ENCODE data around the gene NLRP9.

Gene NLRP9

DNA sequence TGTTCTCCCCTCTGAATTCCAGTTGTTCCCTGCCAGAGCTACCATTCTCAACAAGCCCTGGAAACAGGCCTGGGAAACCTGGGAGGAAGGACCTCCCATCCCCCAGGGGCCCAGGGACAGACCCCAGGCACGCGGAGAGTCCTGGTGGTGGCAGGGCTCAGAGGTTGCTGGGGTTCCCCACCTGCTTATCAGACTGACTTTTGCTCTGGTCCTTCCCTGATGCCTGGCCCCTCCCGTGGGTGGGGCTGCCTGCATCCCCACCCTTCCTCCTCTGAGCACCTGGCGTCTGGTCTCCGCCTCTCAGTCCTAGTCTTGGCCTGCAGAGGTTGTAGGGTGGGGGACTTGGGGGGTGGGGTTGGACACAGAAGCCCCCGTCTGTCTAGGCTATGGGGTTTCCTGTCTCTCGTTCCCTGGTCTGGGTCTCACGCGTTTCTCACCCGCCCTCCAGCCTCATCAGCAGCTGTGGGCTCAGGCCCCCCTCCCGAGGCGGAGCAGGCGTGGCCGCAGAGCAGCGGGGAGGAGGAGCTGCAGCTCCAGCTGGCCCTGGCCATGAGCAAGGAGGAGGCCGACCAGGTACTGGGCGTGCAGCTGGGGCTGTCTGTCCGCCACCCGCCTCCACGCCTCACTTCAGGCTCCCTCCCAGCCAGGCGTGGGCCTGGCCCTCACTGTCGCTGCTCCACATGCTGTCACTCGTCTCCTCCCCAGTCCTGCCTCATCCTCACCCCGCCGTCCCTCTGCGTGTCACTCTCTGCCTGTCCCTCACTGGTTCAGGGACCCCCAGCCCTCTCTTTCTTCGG is 49.6 kb downstream of the NLRP9 start:
- no peak for DNase-seq (ENCODE audit: low read depth in 2 of 2)

DNA sequence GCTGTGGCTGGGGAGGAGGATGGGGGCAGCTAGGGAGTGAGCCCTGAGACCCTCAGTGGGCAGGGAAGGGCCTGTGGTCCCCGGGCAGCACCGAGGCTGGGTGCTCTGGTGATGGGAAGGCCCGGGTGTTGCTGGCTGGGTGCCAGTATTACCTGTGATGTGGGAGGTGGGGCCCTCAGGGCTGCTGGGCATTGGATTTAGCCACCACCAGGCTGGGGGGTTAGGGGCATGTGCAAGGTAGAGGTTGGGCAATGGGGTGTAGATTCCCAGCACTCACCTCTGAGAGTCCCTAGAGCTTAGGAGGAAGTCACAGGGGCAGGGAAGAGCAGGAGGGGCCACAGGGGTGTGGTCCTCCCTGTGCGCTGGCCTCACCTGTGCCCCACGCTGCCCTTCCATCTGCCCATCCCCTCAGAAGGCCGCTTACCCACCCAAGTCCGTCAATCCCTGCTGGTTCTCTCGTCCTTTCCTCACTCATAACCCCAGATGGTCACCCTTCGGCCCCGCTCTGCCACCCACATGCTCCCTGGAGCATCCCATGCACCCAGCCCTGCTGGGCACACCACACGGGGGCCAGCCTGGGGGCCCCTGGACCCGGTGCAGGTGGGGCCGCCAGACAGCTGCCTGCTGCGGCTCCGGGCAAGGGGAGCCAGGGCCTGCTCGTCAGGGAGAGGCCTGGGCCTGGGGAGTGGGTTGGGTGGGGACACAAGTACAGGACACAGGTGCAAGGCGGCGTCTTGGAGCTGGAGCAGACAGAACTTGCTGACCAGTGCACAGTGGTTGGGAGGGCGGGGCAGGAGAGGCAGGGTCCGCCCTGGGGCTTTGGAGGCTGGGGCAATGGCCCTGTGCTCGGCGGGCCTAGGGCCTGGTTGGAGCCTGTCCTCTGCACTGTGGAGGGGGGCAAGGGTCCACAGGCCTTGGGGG is 50.7 kb downstream of the NLRP9 start:
- no peak for DNase-seq (ENCODE audit: low read depth in 2 of 2)

DNA sequence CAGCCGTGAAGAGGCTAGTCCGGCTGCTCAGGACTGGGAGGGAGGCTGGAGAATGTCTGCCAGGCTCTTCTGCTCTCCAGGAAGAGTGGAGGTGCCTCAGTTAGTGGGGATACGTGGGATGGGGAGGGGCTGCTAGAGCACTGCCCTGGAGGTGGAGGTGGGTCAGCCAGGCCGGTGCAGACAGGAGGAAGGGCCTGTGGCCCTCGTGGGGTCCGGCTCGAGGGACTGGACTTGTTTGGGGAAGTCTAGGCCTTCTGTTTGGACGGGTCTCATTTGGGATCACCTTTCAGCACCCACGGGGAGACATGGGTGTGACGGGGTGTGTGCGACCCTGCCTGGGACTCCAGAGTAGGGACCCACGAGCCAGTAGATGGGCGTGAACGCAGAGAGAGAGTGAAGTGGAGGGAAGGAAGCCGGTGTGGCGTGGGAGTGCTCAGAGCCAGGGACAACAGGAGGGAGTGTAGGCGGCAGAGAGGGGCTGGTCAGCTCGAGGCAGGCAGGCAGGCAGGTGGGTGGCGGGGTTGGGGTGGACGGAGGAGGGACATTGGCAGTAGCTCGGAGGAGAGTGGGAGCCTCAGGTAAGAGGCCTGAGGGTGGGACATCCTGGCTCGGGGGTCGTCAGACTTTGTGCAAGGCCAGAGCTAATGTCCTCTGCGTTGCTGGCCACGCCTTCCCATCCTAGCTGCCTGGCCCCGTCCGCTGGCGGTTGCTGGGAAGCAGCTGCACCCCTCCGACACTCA is 51.7 kb downstream of the NLRP9 start:
- DNase-seq (ENCODE audit: low read depth in 2 of 2): no peak

DNA sequence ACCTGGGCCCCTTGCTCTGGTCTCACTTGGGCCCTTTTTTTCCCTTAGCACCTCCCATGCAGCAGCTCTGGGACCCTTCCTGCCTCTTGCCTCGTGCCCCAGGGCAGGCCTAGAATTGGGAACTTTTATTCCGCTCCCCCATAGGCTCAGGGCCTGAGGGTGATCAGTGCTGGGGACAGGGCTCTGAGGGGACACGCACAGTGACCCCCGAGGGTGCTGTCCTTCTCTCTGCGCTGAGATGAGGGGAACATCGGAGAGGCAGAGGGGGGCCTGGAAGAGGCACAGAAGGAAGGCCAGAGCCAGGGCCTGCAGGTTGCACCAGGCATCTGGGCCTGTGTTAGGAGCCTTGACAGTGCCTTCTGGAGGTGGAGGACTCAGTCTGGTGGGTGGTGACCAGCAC is 52.4 kb downstream of the NLRP9 start:
- no peak for DNase-seq (ENCODE audit: low read depth in 2 of 2)

DNA sequence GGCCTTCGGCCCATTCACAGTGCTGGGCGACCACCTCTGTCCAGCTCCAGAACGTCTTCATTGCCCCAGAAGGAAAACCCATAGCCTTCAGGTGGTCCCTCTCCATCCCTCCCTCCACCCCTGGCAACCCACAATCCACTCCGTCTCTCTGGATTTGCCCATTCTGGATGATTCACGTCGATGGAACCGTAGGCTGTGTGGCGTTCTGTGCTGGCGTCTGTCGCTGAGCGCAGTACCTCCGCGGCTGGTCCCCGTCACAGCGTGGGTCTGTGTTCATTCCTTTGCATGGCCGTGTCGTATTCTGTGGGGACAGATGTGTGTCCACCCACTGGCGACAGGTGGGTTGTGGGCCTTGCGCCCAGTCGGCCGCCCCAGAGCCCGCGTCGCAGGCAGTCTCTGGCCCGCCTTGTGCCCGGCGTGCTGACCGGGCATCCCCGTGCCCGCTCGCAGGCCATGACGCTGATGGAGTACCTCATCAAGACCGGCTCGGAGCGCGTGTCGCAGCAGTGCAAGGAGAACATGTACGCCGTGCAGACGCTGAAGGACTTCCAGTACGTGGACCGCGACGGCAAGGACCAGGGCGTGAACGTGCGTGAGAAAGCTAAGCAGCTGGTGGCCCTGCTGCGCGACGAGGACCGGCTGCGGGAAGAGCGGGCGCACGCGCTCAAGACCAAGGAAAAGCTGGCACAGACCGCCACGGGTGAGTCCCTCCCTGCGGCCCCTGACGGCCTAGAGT is 53.1 kb downstream of the NLRP9 start:
- DNase-seq (ENCODE audit: low read depth in 2 of 2): no peak

DNA sequence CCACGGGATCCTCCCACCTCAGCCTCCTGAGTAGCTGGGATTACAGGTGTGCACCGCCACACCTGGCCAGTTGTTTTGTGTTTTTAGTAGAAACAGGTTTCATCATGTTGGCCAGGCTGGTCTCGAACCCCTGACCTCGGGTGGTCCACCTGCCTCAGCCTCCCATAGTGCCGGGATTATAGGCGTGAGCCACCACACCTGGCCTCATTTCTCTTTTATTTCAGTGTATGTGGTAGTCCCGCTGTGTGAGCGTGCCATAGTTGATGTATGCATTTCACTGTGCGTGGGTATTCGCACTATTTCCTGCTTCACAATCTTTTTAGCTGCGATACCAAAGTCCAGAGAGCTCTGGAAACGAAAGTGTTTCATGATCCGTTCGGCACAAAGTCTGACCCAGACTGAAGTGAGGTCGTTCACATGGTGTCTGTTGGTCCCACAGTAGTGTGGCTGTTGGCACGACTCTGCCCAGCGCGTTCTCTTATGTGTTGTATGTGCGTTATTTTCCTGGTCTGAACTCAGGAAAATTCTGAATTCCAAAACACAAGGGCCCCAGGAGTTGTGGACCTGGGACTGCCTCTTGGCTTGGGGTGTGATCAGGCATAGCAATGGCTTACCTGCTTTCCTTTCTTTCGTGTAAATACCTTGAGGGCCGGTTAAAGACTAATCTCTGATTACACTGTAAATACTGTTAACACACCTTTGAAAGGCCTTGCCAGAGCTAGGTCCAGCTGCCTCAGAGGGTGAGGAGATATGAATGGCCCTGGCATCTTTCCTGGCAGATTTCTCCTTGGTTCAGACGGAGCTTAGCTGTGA is 54.5 kb downstream of the NLRP9 start:
- DNase-seq (ENCODE audit: low read depth in 2 of 2): no peak

DNA sequence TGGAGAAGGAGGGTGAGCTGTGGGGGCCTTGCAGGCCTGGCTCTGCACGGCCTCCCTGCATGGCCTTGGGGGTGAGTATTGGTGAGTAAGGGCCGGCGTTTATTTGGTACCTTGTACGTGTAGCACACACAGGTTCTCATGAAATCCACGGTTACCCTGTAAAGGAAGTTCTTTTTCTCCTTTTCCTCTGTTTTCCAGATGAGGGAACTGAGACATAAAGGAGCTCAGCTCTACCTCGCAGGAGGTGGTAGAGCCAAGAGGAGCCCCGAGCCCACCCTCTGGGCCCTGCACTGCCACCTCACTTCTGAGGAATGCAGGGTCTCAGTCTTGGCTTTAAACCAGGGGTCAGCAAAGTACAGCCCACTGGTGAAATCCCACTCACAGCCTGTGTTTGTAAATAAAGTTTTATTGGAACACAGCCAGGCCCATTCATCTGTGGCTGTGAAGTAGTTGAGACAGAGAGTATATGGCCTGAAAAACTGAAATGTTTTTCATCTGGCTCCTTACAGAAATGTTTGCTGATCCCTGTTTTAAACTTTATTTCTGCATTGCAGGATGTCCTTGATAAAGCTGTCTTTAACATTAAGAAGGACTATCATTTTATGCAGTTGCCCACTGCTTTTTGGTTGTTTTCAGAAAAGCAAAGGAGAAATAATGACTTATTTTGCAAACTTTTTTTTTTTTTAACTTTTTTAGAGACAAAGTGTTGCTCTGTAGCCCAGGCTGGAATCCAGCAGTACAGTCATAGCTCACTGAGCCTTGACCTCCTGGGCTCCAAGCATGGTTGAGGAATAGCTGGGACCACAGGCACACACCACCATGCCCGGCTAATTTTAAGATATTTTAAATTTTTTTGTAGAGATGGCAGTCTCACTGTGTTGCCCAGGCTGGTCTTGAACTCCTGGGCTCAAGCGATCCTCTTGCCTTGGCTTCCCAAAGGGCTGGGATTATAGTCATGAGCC is 56.8 kb downstream of the NLRP9 start:
- no peak for DNase-seq (ENCODE audit: low read depth in 2 of 2)

DNA sequence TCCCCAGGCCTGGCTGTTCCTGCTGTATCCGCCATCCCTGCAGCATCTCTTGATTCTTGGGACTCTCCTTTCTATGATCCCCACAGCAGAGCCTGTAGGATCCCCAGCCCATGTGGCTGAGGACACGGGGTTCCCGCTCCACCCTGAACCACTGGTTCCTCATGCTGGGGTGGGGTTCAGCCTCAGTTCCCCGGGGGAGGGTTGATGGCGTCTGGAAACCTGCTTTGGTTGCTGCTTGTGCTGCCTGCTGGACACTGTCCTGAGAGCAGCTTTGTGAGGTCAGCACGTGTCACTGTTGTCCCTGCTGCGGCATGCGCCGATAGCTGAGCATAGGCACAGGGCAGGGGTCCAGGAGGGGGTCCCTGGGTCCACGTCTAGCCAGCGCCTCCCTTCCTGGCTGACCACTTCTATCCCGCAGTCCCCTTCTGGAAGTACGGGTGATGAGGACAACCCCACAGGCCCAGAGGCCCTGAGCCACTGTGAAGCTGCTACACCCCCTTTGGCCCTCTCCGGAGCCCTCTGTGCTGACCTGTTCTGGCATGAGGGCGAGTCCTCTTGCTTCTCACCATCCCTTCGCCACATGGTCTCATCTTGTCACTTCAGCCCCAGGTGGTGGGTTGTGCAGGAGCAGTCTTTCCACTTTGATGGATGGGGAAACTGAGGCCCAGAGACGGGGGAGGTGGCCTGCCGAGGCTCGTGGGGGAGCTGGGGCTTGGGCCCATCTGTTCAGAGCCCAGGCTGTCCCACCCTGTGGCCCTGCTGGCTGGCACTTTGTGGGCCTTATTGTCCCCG is 57.7 kb downstream of the NLRP9 start:
- no peak for DNase-seq (ENCODE audit: low read depth in 2 of 2)

DNA sequence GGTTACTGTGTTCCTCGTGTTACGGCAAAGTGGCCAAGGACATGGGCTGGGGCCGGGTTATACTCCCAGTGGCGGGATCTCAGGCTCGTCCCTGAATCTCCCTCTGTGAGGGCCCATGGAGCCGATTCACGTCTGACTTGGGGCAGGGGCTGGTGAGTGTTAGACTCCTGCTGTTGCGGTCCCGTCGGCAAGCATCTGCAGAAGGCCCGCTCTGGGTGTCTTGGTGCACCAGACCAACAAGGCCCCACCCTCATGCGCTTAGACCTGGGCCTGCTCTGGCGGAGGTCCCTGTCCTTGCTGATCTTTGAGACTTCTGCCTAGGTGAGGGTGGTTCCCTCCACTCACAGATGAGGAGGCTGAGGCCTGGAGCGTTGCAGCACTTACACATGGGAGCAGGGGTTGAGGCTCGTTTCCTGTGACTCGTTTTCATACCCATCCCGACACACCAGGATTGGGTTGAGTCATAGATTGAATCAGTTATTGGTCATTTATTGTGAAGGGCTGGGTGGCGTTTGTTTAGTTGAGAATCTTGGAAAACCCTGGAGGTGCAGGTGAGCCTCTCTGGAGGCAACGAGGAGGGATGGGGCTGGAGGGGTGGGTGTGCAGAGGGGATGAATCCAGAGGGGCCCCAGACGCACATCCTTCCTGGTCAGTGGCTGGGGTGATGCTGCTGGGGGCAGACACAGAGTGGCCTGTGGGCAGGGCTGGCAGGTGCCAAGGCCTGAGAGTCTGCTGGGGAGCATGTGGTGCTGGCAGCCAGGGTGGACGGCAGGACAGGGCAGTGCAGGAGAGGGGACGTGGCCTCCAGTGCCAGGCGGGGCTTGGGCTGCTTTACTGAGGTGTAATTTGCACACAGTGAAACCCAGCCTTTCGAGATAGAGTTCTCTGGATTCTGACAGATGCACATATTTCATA is 58.6 kb downstream of the NLRP9 start:
- no peak for DNase-seq (ENCODE audit: low read depth in 2 of 2)

DNA sequence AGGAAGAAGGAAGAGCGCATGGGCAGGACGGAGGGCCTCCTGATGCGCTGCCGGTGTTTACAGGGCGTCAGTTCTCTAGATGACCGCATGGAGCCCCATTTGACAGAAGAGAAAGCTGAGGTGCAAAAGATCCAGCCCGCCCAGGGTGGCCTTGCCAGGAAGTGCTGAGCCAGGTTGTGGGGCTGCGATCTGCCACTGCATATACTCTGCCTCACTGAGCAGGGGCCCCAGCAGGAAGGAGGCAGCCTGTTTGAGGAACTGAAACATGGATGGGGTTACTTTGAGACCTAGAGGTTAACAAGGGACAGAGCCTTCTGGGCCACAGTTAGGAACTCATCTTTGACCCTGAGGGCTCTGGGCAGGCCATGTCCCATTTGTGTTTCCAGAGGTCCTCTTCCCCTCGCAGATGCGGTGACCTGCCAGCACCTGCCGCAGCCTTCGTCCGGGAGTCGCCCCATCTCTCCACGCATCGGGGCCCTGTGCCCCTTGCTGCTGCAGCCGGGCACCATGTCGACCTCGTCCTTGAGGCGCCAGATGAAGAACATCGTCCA is 60.0 kb downstream of the NLRP9 start:
- no peak for DNase-seq (ENCODE audit: low read depth in 2 of 2)

DNA sequence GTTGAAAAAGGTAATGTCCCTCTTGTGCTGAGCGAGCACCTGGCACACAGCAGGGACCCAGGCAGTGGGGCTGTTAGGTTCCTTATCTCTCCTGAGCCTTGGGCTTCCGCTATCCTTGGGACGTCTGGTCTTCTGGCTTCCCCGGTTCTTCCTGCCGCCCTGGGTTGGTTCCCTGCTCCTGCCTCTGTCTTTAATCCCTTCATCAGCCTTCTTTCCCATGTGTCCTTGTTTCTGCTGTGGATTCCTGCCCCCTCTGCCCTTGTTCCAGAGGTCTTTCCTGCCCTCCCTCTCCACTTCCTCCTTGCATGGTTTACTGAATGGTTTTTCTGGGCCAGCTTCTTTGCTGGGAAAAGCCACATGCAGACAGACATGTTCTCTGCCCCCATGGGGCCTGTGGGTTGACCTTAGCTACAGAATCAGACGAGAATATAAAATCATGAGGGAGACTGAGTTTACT is 60.6 kb downstream of the NLRP9 start:
- DNase-seq (ENCODE audit: low read depth in 2 of 2): no peak

DNA sequence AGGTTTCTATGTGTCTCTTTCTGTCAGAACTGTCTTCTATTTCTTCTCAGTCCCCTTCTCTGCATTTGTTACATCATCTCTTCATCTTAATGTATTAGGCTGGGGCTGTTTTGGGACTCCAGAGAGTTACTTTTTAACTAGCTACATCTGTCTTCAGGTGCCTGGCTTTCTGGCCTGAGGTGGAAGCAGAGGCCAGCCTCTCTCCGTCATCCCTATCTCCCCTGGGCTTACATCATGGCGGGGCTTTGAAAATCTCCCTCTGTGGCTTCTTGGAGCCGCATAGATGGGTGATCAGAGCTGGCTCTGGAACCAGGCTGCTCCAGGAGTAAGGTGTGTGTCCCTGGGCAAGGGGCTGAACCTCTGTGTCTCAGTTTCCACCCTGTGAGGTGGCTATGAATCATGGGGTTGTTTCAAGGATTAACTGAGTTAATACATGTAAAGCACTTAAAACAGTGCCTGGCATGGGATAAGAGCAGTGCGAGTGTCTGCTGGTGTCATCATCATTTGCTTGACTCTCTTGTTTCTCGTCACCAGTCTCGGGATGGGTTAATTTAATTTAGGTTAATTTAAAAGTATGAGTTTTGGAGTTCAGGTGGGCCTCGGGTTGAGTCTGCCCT is 61.2 kb downstream of the NLRP9 start:
- no peak for DNase-seq (ENCODE audit: low read depth in 2 of 2)

DNA sequence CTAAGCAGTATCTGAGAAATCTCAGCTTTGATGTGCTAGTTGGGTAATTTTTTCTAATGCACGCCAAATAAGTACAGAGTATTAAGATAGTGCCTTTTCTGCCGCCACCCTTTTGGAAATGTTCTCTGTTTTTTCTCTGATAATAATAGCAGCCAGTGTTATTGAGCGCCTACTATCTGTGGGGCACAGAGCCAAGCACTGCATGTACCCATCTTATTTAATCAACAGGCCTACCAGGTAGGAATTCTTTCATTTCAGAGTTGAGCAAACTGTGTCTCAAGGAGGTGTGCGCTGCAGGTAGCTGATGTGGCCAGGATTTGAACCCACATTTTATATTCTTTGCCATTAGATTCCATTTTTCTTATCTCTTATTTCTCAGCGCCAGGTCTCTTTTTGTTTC is 61.8 kb downstream of the NLRP9 start:
- no peak for DNase-seq (ENCODE audit: low read depth in 2 of 2)

DNA sequence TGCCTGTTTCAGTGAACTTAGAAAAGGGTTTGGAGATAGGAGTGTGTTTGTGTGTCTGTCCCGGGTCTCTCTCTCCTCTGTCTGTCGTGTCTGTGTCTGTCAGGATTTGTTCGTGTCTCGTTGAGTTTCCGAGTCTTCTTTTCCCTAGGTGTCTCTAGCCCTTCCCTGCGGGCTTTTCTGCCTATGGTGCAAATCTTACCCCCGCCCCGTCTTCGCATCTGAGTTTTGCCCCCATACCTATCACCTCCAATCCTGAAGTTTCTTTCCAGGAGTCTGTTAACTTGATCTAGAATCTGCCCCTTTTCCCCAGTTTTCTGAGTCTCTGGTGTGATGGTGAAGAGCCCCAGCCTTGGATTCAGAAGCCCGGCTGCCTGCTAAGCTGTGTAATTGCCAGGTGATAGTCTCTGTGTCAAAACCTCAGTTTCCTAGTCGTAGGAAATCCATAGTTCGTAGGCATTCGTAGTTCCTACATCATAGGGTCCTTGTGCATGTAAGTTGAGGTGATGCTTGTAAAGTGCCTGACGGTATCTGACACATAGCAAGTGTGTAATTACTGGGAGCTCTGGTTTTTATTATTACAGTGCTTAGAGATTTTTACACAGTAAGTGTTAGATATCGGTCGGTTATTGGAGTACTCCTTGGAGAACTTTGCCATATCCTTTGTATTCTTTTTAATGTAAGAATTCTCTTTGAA is 62.4 kb downstream of the NLRP9 start:
- no peak for DNase-seq (ENCODE audit: low read depth in 2 of 2)

DNA sequence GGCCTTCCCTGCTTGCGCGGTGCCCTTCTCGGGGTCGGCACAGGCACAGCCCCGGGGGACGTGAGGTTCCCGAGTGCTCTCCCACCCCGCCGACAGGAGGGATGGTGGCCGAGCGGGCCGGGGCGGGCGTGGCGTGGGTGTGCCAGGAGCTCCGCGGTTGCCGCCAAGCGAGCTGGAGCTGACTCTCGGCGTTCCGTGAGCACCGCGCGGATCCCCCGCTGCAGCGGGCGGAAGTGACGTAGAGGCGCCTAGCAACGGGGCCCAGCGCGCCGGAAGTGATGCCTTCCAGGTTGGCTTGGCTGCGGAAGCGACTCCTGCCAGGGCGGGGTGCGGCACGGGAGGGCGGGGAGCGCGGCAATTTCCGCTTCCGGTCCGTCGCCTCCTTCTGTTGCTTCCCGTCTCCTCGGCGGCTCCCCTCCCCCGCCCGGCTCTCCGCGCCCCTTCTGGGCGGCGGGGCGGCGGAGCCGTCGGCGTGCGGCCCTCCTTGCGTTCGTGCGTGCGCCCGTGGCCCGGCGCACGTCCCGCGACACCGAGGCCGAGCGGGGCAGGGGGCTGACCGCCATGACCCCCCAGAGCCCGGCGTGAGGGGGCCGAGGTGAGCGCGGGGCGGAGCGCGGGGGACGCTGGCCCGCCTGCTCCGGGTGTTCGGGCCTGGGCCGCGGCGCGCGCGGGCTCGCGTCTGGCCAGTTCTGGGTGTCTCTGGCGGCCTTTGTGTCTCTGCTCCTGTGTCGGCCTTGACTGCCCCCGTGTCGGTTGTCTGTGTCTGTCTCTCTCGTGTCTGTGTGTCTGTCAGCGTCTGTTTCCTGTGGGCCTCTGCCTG is 63.2 kb downstream of the NLRP9 start, which contains the start of gene EPN1:
Gene EPN1 (plus strand): TSS at position 386 of the 820 bp plus-strand sequence. CDS start 3,402 bp downstream, outside the sequence.
- DNase-seq (ENCODE audit: low read depth in 2 of 2): peak; percentile 91

Measured in fibroblast of skin of left quadriceps (primary cell).